Smooth muscle cell (in vitro differentiated cells): ENCODE measurements around the gene B2M. TPM values are rescaled to one million over a fixed set of nuclear protein-coding genes. Genes with fewer than 3 reads are reported as not detected.

Experiments used
- DNase-seq: peaks from one replicate; lab custom pipeline; 2025; ENCODE audit not compliant: unreplicated experiment; lab: John Stamatoyannopoulos, UW
- H2AFZ ChIP-seq: fragments of 200-600 bp; sonication (generic); 2 replicates; pipeline ENCODE4 v1.6.0; 2016; ENCODE audit warnings: antibody characterized with exemption, low read depth, mild to moderate bottlenecking
- H3F3A ChIP-seq: fragments of 200-600 bp; sonication (generic); 2 replicates; pipeline ENCODE4 v1.6.0; 2017; ENCODE audit warnings: antibody characterized with exemption, low read depth
- H3K27ac ChIP-seq: fragments of 200-600 bp; sonication (generic); 2 replicates; pipeline ENCODE4 v1.5.1; 2016; ENCODE audit warnings: low read depth, mild to moderate bottlenecking
- H3K27me3 ChIP-seq: fragments of 200-600 bp; sonication (generic); 2 replicates; pipeline ENCODE4 v1.6.1; 2016; ENCODE audit warnings: low read depth, mild to moderate bottlenecking
- H3K36me3 ChIP-seq: fragments of 200-600 bp; sonication (generic); 2 replicates; pipeline ENCODE4 v1.5.1; 2016; ENCODE audit warnings: low read depth
- H3K4me1 ChIP-seq: fragments of 200-600 bp; sonication (generic); 2 replicates; pipeline ENCODE4 v1.5.1; 2016; ENCODE audit warnings: low read depth
- H3K4me2 ChIP-seq: fragments of 200-600 bp; sonication (generic); 2 replicates; pipeline ENCODE4 v1.6.0; 2016; ENCODE audit warnings: mild to moderate bottlenecking
- H3K4me3 ChIP-seq: fragments of 200-600 bp; sonication (generic); 2 replicates; pipeline ENCODE4 v1.5.1; 2016; ENCODE audit warnings: mild to moderate bottlenecking
- H3K79me2 ChIP-seq: fragments of 200-600 bp; sonication (generic); 2 replicates; pipeline ENCODE4 v1.6.0; 2016; ENCODE audit warnings: low read depth, mild to moderate bottlenecking
- H3K9ac ChIP-seq: fragments of 200-600 bp; sonication (generic); 2 replicates; pipeline ENCODE4 v1.6.0; 2016; ENCODE audit warnings: low read depth
- H3K9me3 ChIP-seq: fragments of 200-600 bp; sonication (generic); replicated peaks from 2 replicates; pipeline ENCODE4 v1.5.1; 2016; ENCODE audit warnings: low read depth
- H4K20me1 ChIP-seq: fragments of 200-600 bp; sonication (generic); 2 replicates; pipeline ENCODE4 v1.6.0; 2016; ENCODE audit warnings: low read depth
- CTCF ChIP-seq: fragments of 200-600 bp; sonication (generic); IDR thresholded peaks from 2 replicates; pipeline ENCODE4 v1.5.1; 2017; ENCODE audit warnings: borderline replicate concordance, mild to moderate bottlenecking, antibody characterized with exemption; ENCODE audit not compliant: insufficient read depth, poor library complexity, severe bottlenecking
- WGBS: methylation state at CpG from one replicate; pipeline ENCODE4 v1.1.7; 2016; ENCODE audit warnings: low lambda C conversion rate; 5-methylcytosine and 5-hydroxymethylcytosine counted together
- polyA plus RNA-seq: library from polyadenylated mRNA; unstranded; fragments of >200 nt; fragmentation: Nextera tagmentation; extraction: Ambion mirVana; gene quantifications from 2 replicates; pipeline ENCODE4 v1.2.1, GENCODE V29; 2016
- small RNA-seq: library from RNA; depleted of rRNA; stranded (forward); fragments of <200 nt; gene quantifications from one replicate; pipeline ENCODE3, GENCODE V24; 2014
- total RNA-seq: library from RNA; depleted of rRNA; stranded (reverse); fragments of >200 nt; gene quantifications from 2 replicates; pipeline ENCODE4 v1.2.3, GENCODE V29; 2014

Gene B2M
- total and polyA plus RNA-seq, 2 experiments from 2014 or later: 1,861 to 2,067 TPM

- Histone ChIP-seq H3K4me3 (no peak overlapping the region), H3K9me3 (no peaks in the 10 kb centered on the region), H3K79me2 (no peaks in the 10 kb centered on the region), H3K27ac (no peak overlapping the region), H3F3A (no peaks in the 10 kb centered on the region), H4K20me1 (no peaks in the 10 kb centered on the region), H2AFZ (no peak overlapping the region), H3K27me3 (peaks cover 22% of the 10 kb centered on the region), H3K36me3 (no peaks in the 10 kb centered on the region), H3K4me2 (no peak overlapping the region), H3K9ac (no peak overlapping the region), H3K4me1 (no peaks in the 10 kb centered on the region)
- DNase-seq: no peak
- WGBS: 90% methylated on average over 2 of the region's 2 CpGs
- TF ChIP-seq CTCF: no peak
These were observed 51.9 kb downstream of the B2M start for GRCh38 chr15:44763187-44763586.

- no peaks in the 10 kb centered on the region for H3F3A ChIP-seq
- DNase-seq: no peak
These were observed 52.5 kb downstream of the B2M start for GRCh38 chr15:44763848-44764247.

GRCh38 chr15:44765036-44765435 lies 53.7 kb downstream of the B2M start:
- H3K4me1 ChIP-seq: no peaks in the 10 kb centered on the region
- H3K9me3 ChIP-seq: no peaks in the 10 kb centered on the region
- no peak for DNase-seq
- H2AFZ ChIP-seq: no peak overlapping the region
- no peak overlapping the region for H3K9ac ChIP-seq
- no peaks in the 10 kb centered on the region for H3F3A ChIP-seq
- H3K4me2 ChIP-seq: no peak overlapping the region
- no peaks in the 10 kb centered on the region for H4K20me1 ChIP-seq
- no peak overlapping the region for H3K4me3 ChIP-seq
- no peaks in the 10 kb centered on the region for H3K36me3 ChIP-seq
- WGBS: 30% methylated on average over 3 of the region's 3 CpGs
- H3K79me2 ChIP-seq: no peaks in the 10 kb centered on the region
- H3K27me3 ChIP-seq: peaks cover 5% of the 10 kb centered on the region
- TF ChIP-seq CTCF: no peak
- no peak overlapping the region for H3K27ac ChIP-seq

More at GRCh38 chr15:44763848-44764247, 52.5 kb downstream of the B2M start:
- Histone ChIP-seq H3K4me1 (no peaks in the 10 kb centered on the region), H3K36me3 (no peaks in the 10 kb centered on the region), H2AFZ (no peak overlapping the region), H3K27ac (no peak overlapping the region), H3K27me3 (peaks cover 17% of the 10 kb centered on the region), H4K20me1 (no peaks in the 10 kb centered on the region), H3K4me3 (no peak overlapping the region), H3K79me2 (no peaks in the 10 kb centered on the region), H3K4me2 (no peak overlapping the region), H3K9ac (no peak overlapping the region), H3K9me3 (no peaks in the 10 kb centered on the region)
- no peak for TF ChIP-seq CTCF
- WGBS: 65% methylated on average over 3 of the region's 3 CpGs

Small RNA genes within 50 kb of the gene (small RNA-seq; reads per million reads assigned to genes)
- gene RF00019: not detected

Other genes with a start within 250 kb of the B2M start
- 46.6 and 62.3 TPM in 2 replicates for gene EIF3J, start 174.4 kb upstream of the B2M start, total RNA-seq
- 28.7 and 32.0 TPM in 2 replicates for gene EIF3J, start 174.4 kb upstream of the B2M start, polyA plus RNA-seq
- 48.6 and 84.4 TPM in 2 replicates for gene SPG11, start 47.9 kb upstream of the B2M start, total RNA-seq
- 16.2 and 17.1 TPM in 2 replicates for gene SPG11, start 47.9 kb upstream of the B2M start, polyA plus RNA-seq
- not detected in 2 replicates for gene PATL2, start 194 bp upstream of the B2M start, total RNA-seq
- not detected in 2 replicates for gene PATL2, start 194 bp upstream of the B2M start, polyA plus RNA-seq
- gene TRIM69, start 25.0 kb downstream of the B2M start, total RNA-seq: 4.8 and 5.3 TPM in 2 replicates
- 2.2 and 4.2 TPM in 2 replicates for gene TRIM69, start 25.0 kb downstream of the B2M start, polyA plus RNA-seq
- not detected in 2 replicates for gene TERB2, start 245.2 kb downstream of the B2M start, total RNA-seq
- not detected in 2 replicates for gene TERB2, start 245.2 kb downstream of the B2M start, polyA plus RNA-seq